CD14-positive monocyte (primary cell): Measurements from ENCODE around the gene CAMTA1. TPM values are rescaled to one million over a fixed set of nuclear protein-coding genes. Genes with fewer than 3 reads are reported as not detected.

ENCODE experiments used
- DNase-seq, 3 donors: peaks; one replicate each; pipeline ENCODE4 v3.0.0-alpha.2; 2011 to 2022
- H2AFZ ChIP-seq: 2 replicates; pipeline ENCODE4 v1.6.0; 2012; ENCODE audit warnings: mild to moderate bottlenecking, low read depth, low read length, inconsistent platforms; ENCODE audit not compliant: insufficient read depth, poor library complexity, severe bottlenecking
- H3K27ac ChIP-seq, 2 donors: 1 replicate in 1 of 2; 2 replicates in 1 of 2; pipeline ENCODE4 v1.5.1; 2012 to 2013; ENCODE audit warnings: low read length in 2 of 2, control low read depth in 1 of 2, inconsistent platforms in 1 of 2, low read depth in 1 of 2, mild to moderate bottlenecking in 1 of 2
- H3K27me3 ChIP-seq, 2 donors: one replicate each; pipeline versions ENCODE4 v1.6.0 to v1.6.1; 2011 to 2013; ENCODE audit warnings: low read length in 2 of 2; ENCODE audit not compliant: control insufficient read depth in 2 of 2, insufficient read depth in 2 of 2
- H3K36me3 ChIP-seq, 2 donors: replicated peaks in 1 of 2; 1 replicate in 1 of 2; 2 replicates in 1 of 2; pipeline versions ENCODE4 v1.5.1 to v1.6.1; 2012 to 2013; ENCODE audit warnings: low read length in 2 of 2, control low read depth in 1 of 2, inconsistent platforms in 1 of 2, mild to moderate bottlenecking in 1 of 2; ENCODE audit not compliant: insufficient read depth in 2 of 2, control insufficient read depth in 1 of 2
- H3K4me1 ChIP-seq, 2 donors: 1 replicate in 1 of 2; 2 replicates in 1 of 2; pipeline versions ENCODE4 v1.5.1 to v1.6.1; 2012 to 2013; ENCODE audit warnings: low read length in 2 of 2, control low read depth in 1 of 2, inconsistent platforms in 1 of 2, mild to moderate bottlenecking in 1 of 2, moderate library complexity in 1 of 2; ENCODE audit not compliant: insufficient read depth in 2 of 2, control insufficient read depth in 1 of 2
- H3K4me2 ChIP-seq: replicated peaks from 2 replicates; pipeline ENCODE3; 2012; ENCODE audit warnings: low read length, moderate library complexity, mild to moderate bottlenecking; ENCODE audit not compliant: poor library complexity, severe bottlenecking; ENCODE audit errors: extremely low read depth
- H3K4me3 ChIP-seq, 3 experiments: fragments of 200-600 bp in 1 of 3; sonication (generic) in 1 of 3; replicated peaks in 1 of 3; 1 replicate in 2 of 3; 2 replicates in 1 of 3; pipeline ENCODE4 v1.5.1; 2011 to 2013; ENCODE audit warnings: low read length in 3 of 3, mild to moderate bottlenecking in 3 of 3, control low read depth in 2 of 3, low read depth in 2 of 3, inconsistent platforms in 1 of 3, moderate library complexity in 1 of 3
- H3K79me2 ChIP-seq: 2 replicates; pipeline ENCODE4 v1.6.0; 2012; ENCODE audit warnings: mild to moderate bottlenecking, control low read depth, inconsistent platforms, low read length, moderate library complexity; ENCODE audit not compliant: insufficient read depth
- H3K9ac ChIP-seq: 2 replicates; pipeline ENCODE4 v1.6.0; 2017; ENCODE audit warnings: low read length, mild to moderate bottlenecking; ENCODE audit not compliant: insufficient read depth, poor library complexity, severe bottlenecking
- H3K9me3 ChIP-seq, 2 donors: replicated peaks in 1 of 2; 1 replicate in 1 of 2; 2 replicates in 1 of 2; pipeline versions ENCODE4 v1.5.1 to v1.6.1; 2012 to 2013; ENCODE audit warnings: low read length in 2 of 2, control low read depth in 1 of 2; ENCODE audit not compliant: control insufficient read depth in 1 of 2, insufficient read depth in 1 of 2
- H4K20me1 ChIP-seq: 2 replicates; pipeline ENCODE4 v1.6.0; 2012; ENCODE audit warnings: mild to moderate bottlenecking, low read length, control low read depth, moderate library complexity; ENCODE audit not compliant: insufficient read depth
- H3K27ac Mint-ChIP-seq, 7 donors: one replicate each; pipeline ENCODE4 v1.8.0; 2020; ENCODE audit warnings: mild to moderate bottlenecking in 7 of 7, mixed read lengths in 7 of 7, moderate library complexity in 6 of 7, inconsistent platforms in 2 of 7
- H3K27me3 Mint-ChIP-seq, 3 donors: one replicate each; pipeline ENCODE4 v1.8.0; 2021 to 2022; ENCODE audit warnings: low read depth in 3 of 3, mild to moderate bottlenecking in 3 of 3, mixed read lengths in 3 of 3, moderate library complexity in 3 of 3, inconsistent platforms in 1 of 3
- H3K36me3 Mint-ChIP-seq, 2 donors: one replicate each; pipeline ENCODE4 v1.8.0; 2020; ENCODE audit warnings: mixed read lengths in 2 of 2, inconsistent platforms in 1 of 2, mild to moderate bottlenecking in 1 of 2
- H3K4me1 Mint-ChIP-seq: one replicate; pipeline ENCODE4 v1.8.0; 2020; ENCODE audit warnings: mild to moderate bottlenecking, mixed read lengths
- H3K4me3 Mint-ChIP-seq, 2 donors: one replicate each; pipeline ENCODE4 v1.8.0; 2020; ENCODE audit warnings: mild to moderate bottlenecking in 2 of 2, mixed read lengths in 2 of 2, moderate library complexity in 1 of 2
- H3K9me3 Mint-ChIP-seq, 7 donors: one replicate each; pipeline ENCODE4 v1.8.0; 2020 to 2022; ENCODE audit warnings: mixed read lengths in 7 of 7, mild to moderate bottlenecking in 6 of 7, moderate library complexity in 6 of 7, inconsistent platforms in 2 of 7
- CTCF ChIP-seq: fragments of 200-600 bp; IDR thresholded peaks from one replicate; pipeline ENCODE4 v1.8.0; 2022; ENCODE audit warnings: antibody characterized with exemption, mild to moderate bottlenecking
- WGBS: methylation state at CpG from one replicate; pipeline ENCODE4 v1.1.5; 2013; ENCODE audit warnings: missing lambda C conversion rate; ENCODE audit not compliant: insufficient coverage; 5-methylcytosine and 5-hydroxymethylcytosine counted together
- intact Hi-C, 2 donors: fragments of 100-400 bp; cut with micrococcal nuclease; formaldehyde crosslinking; loops; one replicate each; pipeline versions ENCODE4 v1.15.0 to v1.15.1; 2023
- polyA plus RNA-seq, 3 donors: library from polyadenylated mRNA; depleted of rRNA in 1 of 3; unstranded in 2 of 3; stranded (reverse) in 1 of 3; fragments of 300-500 nt in 2 of 3; fragments of >200 nt in 1 of 3; fragmentation: Illumina TruSeq in 2 of 3; gene quantifications; 1 replicate in 2 of 3; 2 replicates in 1 of 3; pipeline ENCODE4 v1.2.3, GENCODE V29; 2012 to 2021

Gene CAMTA1
- polyA plus RNA-seq, 3 donors = 52.0 to 89.6 (median 78.3) TPM

GRCh38 chr1:7609311-7609994, 824.2 kb downstream of the CAMTA1 start:
- Histone ChIP-seq H3K27me3 (no peaks in the 10 kb centered on the region), H3K4me1 (no peaks in the 10 kb centered on the region), H4K20me1 (no peaks in the 10 kb centered on the region), H3K27ac (no peak overlapping the region), H3K4me3 (no peak overlapping the region), H3K9ac (no peak overlapping the region), H2AFZ (no peak overlapping the region), H3K79me2 (no peaks in the 10 kb centered on the region), H3K9me3 (no peaks in the 10 kb centered on the region), H3K4me2 (no peak overlapping the region), H3K36me3 (no peaks in the 10 kb centered on the region)
- 89% methylated on average over 4 of the region's 7 CpGs for WGBS
- Mint-ChIP-seq H3K36me3 (no peaks in the 10 kb centered on the region), H3K9me3 (peaks cover 0 to 12% (median 3%) of the 10 kb centered on the region in 7 donors), H3K4me1 (no peaks in the 10 kb centered on the region), H3K27me3 (peaks cover 0 to 1% (median 1%) of the 10 kb centered on the region in 3 donors), H3K4me3 (no peak overlapping the region), H3K27ac (no peak overlapping the region)
- no peak for DNase-seq
- intact Hi-C loops = no loop called here
- TF ChIP-seq CTCF = no peak

- Mint-ChIP-seq H3K36me3 (no peaks in the 10 kb centered on the region), H3K27ac (no peak overlapping the region), H3K27me3 (peaks cover 0 to 1% (median 1%) of the 10 kb centered on the region in 3 donors), H3K4me3 (no peak overlapping the region), H3K4me1 (no peaks in the 10 kb centered on the region), H3K9me3 (peaks cover 0 to 12% (median 2%) of the 10 kb centered on the region in 7 donors)
- no peaks in the 10 kb centered on the region for H3K9me3 ChIP-seq
- H3K4me2 ChIP-seq = no peak overlapping the region
- H3K27me3 ChIP-seq = no peaks in the 10 kb centered on the region
- H3K9ac ChIP-seq = no peak overlapping the region
- intact Hi-C loops = no loop called here
- H3K79me2 ChIP-seq = no peaks in the 10 kb centered on the region
- H3K27ac ChIP-seq = no peak overlapping the region
- H4K20me1 ChIP-seq = no peaks in the 10 kb centered on the region
- no peaks in the 10 kb centered on the region for H3K4me1 ChIP-seq
- H3K36me3 ChIP-seq = no peaks in the 10 kb centered on the region
- no peak for DNase-seq
- no peak overlapping the region for H2AFZ ChIP-seq
- no peak overlapping the region for H3K4me3 ChIP-seq
- no peak for TF ChIP-seq CTCF
- 86% methylated on average over 4 of the region's 5 CpGs for WGBS
Measured at GRCh38 chr1:7610106-7610731, 825.0 kb downstream of the CAMTA1 start.
